Activated CD8-positive, alpha-beta T cell treated with anti-CD3 and anti-CD28 coated beads for 36 hours (primary cell): ENCODE measurements around the gene EML5. TPM values are rescaled to one million over a fixed set of nuclear protein-coding genes. Genes with fewer than 3 reads are reported as not detected.

Source experiments
- ATAC-seq: fragments of 200-7000 bp; cut with Tn5 transposase; one replicate; pipeline ENCODE4 v1.10.0; 2021; ENCODE audit warnings: mild to moderate bottlenecking, moderate library complexity
- CTCF ChIA-PET: fragments of 350-600 bp; sonication (Branson Sonifier 250); formaldehyde crosslinking; loops from one replicate; lab custom pipeline; 2021; ENCODE audit warnings: antibody characterized with exemption; lab: Charles Lee
- POLR2A ChIA-PET: fragments of 350-600 bp; sonication (Branson Sonifier 250); formaldehyde crosslinking; loops from one replicate; lab custom pipeline; 2021; ENCODE audit warnings: antibody characterized with exemption; lab: Charles Lee
- DNase-seq: peaks from one replicate; pipeline ENCODE4 v3.0.0-alpha.2; 2020
- H3K27ac Mint-ChIP-seq: one replicate; pipeline ENCODE4 v1.8.0; 2021; ENCODE audit warnings: mild to moderate bottlenecking, mixed read lengths
- H3K27me3 Mint-ChIP-seq: one replicate; pipeline ENCODE4 v1.8.0; 2021; ENCODE audit warnings: mixed read lengths
- H3K36me3 Mint-ChIP-seq: one replicate; pipeline ENCODE4 v1.8.0; 2021; ENCODE audit warnings: low read depth, mixed read lengths
- H3K4me1 Mint-ChIP-seq: one replicate; pipeline ENCODE4 v1.8.0; 2021; ENCODE audit warnings: low read depth, mixed read lengths
- H3K4me3 Mint-ChIP-seq: one replicate; pipeline ENCODE4 v1.8.0; 2021; ENCODE audit warnings: mild to moderate bottlenecking, moderate library complexity, mixed read lengths
- H3K9me3 Mint-ChIP-seq: one replicate; pipeline ENCODE4 v1.8.0; 2021; ENCODE audit warnings: mixed read lengths
- intact Hi-C: fragments of 100-400 bp; cut with micrococcal nuclease; formaldehyde crosslinking; loops from one replicate; pipeline ENCODE4 v1.10.0; 2022
- total RNA-seq, 2 experiments: library from RNA; stranded (reverse); gene quantifications; one replicate each; pipeline ENCODE4 v1.2.3, GENCODE V29; 2021
- TF ChIP-seq, protein P1 (sequence below): fragments of 200-600 bp; IDR thresholded peaks from one replicate; pipeline ENCODE4 v1.8.0; 2022; ENCODE audit warnings: antibody characterized with exemption, mild to moderate bottlenecking

EML5 gene
- total RNA-seq, 2 experiments from 2014 or later: 2.7 to 3.8 TPM

DNA sequence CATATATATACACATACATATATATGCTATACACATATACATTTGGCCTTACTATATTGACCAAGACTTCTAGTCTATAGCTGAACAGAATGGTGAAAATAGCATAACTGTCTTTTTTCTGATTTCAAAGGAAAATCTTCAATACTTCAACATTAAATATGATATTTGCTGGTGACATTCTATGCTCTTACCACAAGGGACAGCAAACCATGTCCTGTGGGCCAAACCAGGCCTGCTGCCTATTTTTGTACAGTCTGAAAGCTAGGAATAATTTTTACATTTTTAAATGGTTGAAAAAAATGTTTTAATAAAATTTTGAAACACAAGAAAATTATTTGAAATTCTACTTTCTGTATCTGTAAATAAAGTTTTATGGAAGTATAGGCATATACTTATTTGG lies 63.6 kb downstream of the EML5 start:
- no peak for ATAC-seq
- TF ChIP-seq, protein P1, sequence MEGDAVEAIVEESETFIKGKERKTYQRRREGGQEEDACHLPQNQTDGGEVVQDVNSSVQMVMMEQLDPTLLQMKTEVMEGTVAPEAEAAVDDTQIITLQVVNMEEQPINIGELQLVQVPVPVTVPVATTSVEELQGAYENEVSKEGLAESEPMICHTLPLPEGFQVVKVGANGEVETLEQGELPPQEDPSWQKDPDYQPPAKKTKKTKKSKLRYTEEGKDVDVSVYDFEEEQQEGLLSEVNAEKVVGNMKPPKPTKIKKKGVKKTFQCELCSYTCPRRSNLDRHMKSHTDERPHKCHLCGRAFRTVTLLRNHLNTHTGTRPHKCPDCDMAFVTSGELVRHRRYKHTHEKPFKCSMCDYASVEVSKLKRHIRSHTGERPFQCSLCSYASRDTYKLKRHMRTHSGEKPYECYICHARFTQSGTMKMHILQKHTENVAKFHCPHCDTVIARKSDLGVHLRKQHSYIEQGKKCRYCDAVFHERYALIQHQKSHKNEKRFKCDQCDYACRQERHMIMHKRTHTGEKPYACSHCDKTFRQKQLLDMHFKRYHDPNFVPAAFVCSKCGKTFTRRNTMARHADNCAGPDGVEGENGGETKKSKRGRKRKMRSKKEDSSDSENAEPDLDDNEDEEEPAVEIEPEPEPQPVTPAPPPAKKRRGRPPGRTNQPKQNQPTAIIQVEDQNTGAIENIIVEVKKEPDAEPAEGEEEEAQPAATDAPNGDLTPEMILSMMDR: no peak
- no peak overlapping the region for H3K27ac Mint-ChIP-seq
- H3K36me3 Mint-ChIP-seq: peaks cover 5% of the 10 kb centered on the region
- intact Hi-C loops: no loop called here
- no peak for DNase-seq
- H3K27me3 Mint-ChIP-seq: no peaks in the 10 kb centered on the region
- ChIA-PET POLR2A (no interaction called here), CTCF (interaction anchor here (1.6 kb wide), 1 partner anchor 61 kb away, joined by 4 read pairs; no protein-coding TSS in a partner anchor)
- no peaks in the 10 kb centered on the region for H3K4me1 Mint-ChIP-seq
- H3K4me3 Mint-ChIP-seq: no peak overlapping the region
- no peaks in the 10 kb centered on the region for H3K9me3 Mint-ChIP-seq

DNA sequence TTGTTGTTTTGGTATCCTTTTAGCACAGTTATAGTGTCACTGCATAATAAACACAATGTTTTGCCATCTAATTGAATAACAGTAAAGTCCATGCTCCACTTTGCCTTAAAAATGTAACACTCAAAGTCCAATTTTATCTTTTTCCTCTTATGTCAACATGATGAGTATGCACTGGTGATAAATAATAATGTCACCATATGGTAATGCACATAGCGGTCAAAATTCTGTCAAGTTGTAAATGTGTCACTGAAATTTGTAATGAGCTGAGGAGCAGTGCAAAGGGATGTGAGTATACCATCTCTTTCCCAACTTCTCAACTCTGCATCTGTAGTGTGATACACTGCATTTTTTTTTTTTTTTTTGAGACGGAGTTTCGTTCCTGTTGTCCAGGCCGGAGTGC lies 65.7 kb downstream of the EML5 start:
- no peak for DNase-seq
- TF ChIP-seq, protein P1: no peak
- intact Hi-C loops: no loop called here
- Mint-ChIP-seq H3K4me3 (no peak overlapping the region), H3K27ac (no peak overlapping the region), H3K36me3 (peaks cover 2% of the 10 kb centered on the region), H3K27me3 (no peaks in the 10 kb centered on the region), H3K9me3 (no peaks in the 10 kb centered on the region), H3K4me1 (no peaks in the 10 kb centered on the region)
- no peak for ATAC-seq
- CTCF ChIA-PET: interaction anchor here (0.6 kb wide), 1 partner anchor 60 kb away, joined by 4 read pairs; no protein-coding TSS in a partner anchor
- POLR2A ChIA-PET: no interaction called here

DNA sequence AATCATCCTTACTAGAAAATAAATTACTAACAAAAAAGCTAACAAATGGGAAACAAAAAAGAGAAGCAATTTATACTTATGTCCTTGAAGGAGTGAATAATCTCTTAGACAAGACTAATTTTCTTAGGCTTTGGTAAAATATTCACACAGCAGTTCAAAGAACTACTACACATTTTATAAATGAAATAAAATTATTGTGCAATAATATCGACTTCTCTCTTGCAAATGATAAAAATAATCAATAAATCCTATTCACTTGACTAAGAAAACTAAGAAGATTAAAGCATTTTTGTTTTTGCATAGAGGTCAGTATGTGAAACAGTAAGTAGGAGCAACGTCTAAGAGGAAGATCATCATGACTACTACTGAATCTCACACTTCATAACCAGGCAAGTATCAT lies 82.0 kb downstream of the EML5 start:
- CTCF ChIA-PET: no interaction called here
- no peak for ATAC-seq
- intact Hi-C loops: no loop called here

DNA sequence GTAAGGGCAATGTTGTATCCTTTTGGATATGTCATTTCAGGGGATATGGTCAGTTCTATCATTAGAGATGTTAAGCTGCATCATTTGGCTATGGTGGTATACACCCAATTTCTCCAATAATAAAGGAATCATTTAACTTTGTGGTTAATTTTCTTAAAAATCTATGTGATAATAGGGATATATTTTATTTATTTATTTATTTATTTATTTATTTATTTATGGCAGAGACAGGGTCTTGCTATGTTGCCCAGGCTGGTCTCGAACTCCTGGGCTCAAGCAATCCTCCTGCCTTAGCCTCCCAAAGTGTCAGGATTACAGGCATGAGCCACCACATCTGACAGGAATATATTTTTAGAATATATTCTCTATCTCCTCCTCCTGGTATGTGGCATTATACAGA lies 85.7 kb downstream of the EML5 start:
- no peak for DNase-seq
- Mint-ChIP-seq H3K4me1 (no peaks in the 10 kb centered on the region), H3K4me3 (no peak overlapping the region), H3K27me3 (no peaks in the 10 kb centered on the region), H3K9me3 (no peaks in the 10 kb centered on the region), H3K36me3 (peaks cover 4% of the 10 kb centered on the region), H3K27ac (no peak overlapping the region)
- intact Hi-C loops: no loop called here
- no peak for ATAC-seq
- ChIA-PET POLR2A (no interaction called here), CTCF (no interaction called here)
- TF ChIP-seq, protein P1: no peak

More for the DNA sequence above, 82.0 kb downstream of the EML5 start:
- H3K27me3 Mint-ChIP-seq: no peaks in the 10 kb centered on the region
- POLR2A ChIA-PET: no interaction called here
- no peak overlapping the region for H3K4me3 Mint-ChIP-seq
- H3K9me3 Mint-ChIP-seq: no peaks in the 10 kb centered on the region
- TF ChIP-seq, protein P1: no peak
- no peak overlapping the region for H3K27ac Mint-ChIP-seq
- DNase-seq: no peak
- no peaks in the 10 kb centered on the region for H3K4me1 Mint-ChIP-seq
- H3K36me3 Mint-ChIP-seq: peaks cover 2% of the 10 kb centered on the region

DNA sequence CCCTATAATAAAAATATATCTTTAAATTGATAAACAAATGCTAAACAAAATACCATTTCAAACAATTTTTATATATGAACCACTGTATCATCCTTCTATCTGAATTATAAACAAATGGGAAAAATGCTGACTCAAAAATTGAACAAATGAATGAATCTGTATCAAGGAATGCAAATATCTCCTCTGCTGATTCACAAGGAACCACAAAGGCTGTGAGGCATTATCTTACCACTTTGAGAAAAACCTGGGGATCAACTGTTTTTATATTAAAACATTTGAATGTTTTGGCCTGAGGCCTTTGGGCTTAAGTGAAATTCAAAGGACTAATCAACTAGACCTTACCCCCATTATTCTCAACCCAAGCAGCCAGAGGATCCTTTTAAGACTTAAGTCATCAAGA lies 86.3 kb downstream of the EML5 start:
- ChIA-PET POLR2A (no interaction called here), CTCF (interaction anchor here (1.3 kb wide), 1 partner anchor 11 kb away, joined by 3 read pairs; no protein-coding TSS in a partner anchor)
- H3K9me3 Mint-ChIP-seq: no peaks in the 10 kb centered on the region
- DNase-seq (no peak), ATAC-seq (no peak)
- no peaks in the 10 kb centered on the region for H3K4me1 Mint-ChIP-seq
- intact Hi-C loops: no loop called here
- H3K36me3 Mint-ChIP-seq: peaks cover 4% of the 10 kb centered on the region
- TF ChIP-seq, protein P1: no peak
- no peak overlapping the region for H3K27ac Mint-ChIP-seq
- H3K4me3 Mint-ChIP-seq: no peak overlapping the region
- H3K27me3 Mint-ChIP-seq: no peaks in the 10 kb centered on the region
